Activated naive CD4-positive, alpha-beta T cell treated with anti-CD3 and anti-CD28 coated beads, Interleukin-2, amount 50 U/mL, for 16 hours (primary cell): ENCODE results near the gene CHMP5.
A peak's percentile ranks its signal among the peaks of the same experiment; 100 is the strongest.

ENCODE experiments used
- DNase-seq: peaks from one replicate; pipeline ENCODE4 v3.0.0-alpha.2; 2020

Gene CHMP5

DNA sequence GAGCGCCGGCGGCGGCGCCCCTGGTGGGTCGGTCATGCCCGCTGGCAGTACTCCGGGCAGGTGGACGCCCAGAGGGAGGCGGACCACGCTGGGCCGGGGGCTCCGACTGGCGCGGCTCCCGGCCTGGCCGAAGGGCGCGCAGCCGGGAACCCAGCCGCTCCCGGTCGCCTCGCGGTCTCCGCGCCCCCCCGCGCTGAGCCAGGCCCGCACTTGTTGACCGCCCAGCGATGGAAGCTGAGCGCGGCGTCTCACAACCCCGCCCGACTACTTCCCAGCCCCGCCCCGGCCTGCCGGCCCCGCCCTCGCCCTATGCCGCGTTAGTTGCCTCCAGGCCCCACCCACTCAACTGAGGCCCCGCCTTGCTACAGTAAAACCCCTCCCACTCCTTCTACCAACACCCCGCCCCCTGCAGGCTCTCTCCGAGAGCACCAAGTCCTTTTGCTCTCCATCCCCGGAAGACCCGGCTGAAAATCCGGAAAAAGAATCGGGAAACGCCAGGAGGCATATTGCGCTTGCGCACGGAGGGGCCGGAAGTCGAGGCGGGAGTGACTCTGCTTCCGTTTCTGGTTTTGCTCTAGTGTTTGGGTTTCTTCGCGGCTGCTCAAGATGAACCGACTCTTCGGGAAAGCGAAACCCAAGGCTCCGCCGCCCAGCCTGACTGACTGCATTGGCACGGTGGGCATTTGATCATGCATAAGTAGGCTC is at the start of gene CHMP5, which contains the start of gene BAG1:
CHMP5 (plus strand) TSS at position 577 of the 705 bp plus-strand sequence; CDS start at position 607, 30 bp downstream.
BAG1 (minus strand) TSS at position 236 of the 705 bp plus-strand sequence.
- peak; percentile 100 for DNase-seq

DNA sequence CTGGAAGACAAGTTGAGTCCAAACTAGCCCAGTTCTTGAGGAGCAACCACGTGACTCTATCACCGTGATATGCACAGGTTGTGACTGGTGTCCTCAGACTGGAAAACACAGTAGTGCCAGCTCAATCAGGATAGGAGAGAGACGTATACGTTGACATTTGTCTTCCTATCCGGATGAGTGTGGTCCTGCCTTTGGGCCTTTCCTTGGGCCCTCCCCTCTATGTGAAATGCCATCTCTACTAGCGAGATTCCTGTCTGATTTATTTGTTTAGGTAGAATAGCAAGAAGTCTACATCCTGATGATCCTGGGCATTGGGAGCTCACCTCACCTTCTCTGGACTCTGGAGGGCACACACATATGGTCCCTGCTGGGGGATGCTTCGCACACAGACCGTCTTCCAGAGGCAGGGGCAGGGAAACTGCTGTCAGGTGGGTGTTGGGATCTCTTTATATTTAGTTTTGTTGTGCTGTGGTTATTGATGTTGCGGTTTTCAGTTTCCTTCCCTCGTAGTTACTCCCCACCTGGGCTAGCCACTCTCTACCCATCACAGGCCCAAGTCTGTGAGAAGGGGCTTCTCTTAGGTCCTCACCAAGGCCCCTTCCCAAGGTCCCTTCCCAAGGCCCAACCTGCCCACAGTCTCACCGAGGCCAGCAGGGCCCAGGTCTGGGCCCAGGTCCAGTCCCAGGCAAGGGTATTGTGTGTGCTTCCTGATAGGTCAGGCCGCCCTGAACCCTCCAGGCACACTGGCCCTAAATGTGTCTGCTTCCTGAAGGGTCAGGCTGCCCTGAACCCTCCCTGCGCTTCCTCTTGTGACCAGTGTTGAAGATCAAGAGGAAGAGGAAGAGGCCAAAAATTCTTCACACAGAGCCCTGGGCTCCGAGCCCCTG is 43.9 kb upstream of the CHMP5 start:
- DNase-seq, result no peak

DNA sequence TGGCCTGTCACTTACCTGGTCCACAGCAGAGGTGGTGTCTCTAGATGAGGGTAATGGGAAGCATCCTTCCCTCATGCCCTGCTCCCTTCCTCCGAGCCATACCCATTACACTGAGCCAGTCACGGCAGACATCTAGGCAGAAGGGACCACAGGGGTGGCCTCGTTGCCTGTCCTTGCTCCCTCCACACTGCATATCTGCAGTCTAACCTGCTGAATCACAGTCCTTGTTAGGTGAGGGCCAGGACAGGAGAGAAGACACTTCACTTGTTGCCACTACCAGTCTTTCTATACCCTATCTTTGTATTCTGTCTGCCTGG is 43.3 kb upstream of the CHMP5 start:
- no peak for DNase-seq

DNA sequence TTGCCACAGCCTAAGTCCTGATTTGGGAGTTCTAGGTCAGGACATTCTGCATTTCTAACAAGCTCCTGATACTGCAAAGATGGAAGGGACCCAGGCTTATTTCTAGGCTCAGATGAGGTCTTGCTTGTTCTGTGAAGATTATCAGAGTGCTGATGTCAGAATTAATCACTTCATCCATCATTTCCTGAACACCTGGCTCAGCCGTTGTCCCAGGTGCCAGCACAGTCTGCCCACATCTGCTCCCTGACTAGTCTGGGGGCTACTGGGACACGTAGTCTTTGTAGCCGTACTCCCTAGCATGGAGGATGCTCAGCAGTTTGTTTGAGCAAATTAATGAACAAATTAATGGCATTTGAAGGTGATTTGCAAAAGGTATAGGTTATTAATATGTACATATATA is 42.8 kb upstream of the CHMP5 start:
- DNase-seq, result no peak

DNA sequence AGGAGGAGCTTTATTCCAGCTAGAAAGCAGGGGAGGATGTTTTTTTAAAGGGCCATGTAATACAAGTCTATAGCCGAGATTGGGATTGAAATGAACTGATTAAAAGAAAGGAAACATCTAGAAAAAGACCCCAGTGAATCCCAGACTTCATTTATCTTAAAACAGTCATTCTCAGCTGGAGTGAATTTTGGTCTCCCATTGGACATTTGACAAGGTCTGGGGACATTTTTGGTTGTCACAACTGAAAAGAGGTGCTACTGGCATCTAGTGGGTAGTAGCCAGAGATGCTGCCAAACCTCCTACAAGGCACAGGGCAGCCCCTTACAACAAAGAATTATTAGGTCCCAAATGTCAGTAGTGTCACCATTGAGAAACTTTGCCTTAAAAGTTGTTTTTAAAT is 41.2 kb upstream of the CHMP5 start:
- no peak for DNase-seq

DNA sequence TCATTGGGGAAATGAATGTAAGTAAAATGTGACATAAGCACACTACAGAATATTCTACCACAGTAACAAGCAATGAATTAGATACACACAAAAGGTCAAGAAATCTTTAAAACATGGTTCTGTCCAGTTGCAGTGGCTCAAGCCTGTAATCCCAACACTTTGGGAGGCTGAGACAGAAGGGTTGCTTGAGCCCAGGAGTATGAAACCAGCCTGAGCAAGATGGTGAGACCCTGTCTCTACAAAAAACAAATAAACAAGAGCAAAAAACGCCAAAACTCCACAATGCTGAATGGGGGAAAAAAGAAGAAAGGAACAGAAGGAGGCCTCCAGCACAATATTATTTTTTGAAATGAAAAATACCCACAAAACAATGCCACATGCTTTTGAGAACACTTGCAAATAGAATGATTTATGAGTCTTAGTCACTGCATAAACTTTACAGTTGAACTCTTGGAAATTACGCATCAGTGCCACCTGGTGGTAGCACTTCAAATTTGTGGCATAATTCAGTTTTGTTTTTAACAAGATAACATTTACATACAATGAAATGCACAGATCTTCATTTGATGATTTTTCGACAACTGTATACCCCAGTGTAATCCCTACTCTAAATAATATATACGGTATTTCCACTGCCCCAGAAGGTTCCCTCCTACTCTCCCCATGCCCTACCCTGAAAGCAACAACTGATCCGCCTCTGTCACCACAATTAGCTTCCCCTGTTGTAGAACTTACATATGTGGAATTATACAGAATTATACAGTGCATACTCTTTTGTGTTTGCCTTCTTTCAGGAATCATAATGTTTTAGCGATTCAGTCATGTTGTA is 39.3 kb upstream of the CHMP5 start:
- peak; percentile 69 for DNase-seq

DNA sequence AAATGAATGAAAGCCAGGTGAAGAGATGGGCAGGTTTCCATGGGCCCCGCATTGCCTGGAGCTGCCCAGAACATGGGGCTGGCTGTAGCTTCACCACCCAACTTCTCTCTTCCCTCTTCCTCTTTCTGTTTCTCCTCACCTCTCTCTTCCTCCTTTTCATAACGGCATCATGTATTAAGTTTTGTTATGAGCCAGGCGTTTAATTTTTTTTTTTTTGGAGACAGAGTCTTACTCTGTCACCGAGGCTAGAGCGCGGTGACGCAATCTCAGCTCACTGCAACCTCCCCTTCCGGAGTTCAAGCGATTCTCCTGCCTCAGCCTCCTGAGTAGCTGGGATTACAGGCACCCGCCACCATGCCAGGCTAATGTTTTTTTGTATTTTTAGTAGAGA is 37.8 kb upstream of the CHMP5 start:
- DNase-seq, result no peak

DNA sequence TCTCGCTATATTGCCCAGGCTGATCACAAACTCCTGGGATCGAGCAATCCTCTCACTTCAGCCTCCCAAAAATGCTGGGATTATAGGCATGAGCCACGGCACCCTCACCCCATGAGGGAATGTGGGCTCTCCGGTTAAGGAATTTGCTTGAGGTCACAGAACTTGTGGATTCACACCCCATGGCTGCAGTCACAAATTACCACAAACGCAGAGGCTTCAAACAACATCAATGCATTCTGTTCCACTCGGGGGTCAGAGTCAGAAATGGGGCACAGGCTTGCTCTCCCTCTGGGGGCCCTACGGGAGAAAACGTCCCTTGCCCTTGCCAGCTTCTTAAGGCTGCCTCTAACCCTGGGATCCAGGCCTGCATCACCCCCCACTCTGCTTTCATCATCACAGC is 37.1 kb upstream of the CHMP5 start:
- no peak for DNase-seq

DNA sequence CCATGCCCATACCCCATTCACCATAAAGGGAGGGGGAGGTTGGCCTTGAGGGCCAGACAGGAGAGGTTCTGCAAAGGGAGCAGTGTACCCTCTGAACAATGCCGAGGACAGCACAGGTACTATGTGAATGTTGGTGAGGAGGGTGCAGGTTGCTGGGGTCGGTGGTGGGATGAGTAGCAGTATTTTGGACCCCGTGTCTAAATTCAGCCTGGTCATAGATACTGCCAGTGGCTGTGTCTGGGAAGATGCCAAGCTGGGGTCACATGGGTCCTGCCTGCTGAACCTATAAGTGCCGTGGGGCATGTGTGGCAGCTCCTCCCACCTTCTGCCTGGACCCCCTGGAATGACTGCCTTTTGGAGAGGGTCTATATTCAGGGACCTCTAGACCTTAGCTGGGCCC is 36.2 kb upstream of the CHMP5 start:
- no peak for DNase-seq

DNA sequence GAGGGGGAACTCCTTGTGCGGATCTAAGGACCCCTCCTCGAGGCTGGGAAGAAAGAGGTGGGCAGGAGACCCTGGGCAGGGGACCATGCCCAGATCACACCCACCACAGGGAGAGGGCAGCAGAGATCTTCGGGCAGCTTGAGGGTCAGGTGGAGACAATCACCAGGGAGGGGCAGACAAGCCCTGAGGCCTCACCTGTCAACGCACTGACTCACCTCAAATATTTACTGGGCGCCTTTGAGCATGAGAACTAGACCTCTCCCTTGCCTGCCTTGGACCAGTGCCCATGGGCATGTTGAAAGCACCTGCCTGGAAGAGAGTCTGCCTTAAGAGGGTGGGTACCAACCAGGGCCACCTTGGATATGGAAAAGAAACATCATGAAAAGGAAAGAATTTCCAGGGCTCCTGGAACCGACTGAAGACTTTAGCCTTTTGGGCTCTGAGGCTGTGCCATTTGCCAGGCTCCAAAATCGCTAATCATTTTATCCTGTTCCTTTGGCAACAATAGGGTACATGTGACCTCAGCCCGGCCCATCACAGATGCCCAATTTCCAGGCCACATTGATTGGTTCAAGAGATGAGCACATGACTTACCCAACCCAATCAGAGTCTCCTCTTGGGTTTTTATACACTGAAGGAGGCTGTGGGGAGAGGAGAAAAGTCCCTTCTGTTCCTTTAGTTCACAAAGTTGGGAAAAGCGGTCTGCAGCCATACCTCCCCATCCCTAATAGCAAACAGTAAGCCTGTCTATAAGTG is 35.3 kb upstream of the CHMP5 start:
- no peak for DNase-seq

DNA sequence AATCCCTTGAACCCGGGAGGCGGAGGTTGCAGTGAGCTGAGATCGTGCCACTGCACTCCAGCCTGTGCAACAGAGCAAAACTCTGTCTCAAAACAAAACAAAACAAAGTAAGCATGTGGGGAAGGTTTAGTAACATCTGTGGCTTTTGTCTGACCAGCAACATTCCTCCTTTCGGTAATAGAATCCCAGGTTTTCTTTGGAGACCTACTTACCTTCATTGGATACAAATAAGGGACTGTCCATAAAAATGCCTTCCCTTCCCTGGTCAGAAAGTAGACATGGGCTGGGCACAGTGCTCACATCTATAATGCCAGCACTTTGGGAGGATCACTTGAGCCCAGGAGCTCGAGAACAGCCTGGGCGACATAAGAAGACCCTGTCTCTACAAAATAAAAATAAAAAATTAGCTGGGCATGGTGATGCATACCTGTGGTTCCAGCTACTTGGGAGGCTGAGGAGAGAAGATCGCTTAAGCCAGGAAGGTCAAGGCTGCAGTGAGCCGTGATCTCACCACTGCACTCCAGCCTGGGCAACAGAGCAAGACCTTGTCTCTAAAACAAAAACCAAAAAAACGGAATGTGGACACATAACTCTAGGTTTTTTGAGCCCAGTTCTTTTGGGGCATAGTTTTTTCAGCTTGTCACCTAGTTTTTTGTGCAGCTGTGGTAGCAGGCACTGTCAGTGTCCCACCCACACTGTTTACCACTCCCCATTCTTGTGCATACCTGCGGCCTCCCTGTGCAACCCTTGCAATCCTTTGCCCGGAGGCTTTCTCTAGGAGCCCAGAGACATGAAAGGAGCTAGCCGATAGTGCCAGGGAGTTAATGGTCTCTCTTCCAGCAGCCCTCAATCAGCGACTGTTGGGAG is 33.9 kb upstream of the CHMP5 start:
- DNase-seq, result no peak

DNA sequence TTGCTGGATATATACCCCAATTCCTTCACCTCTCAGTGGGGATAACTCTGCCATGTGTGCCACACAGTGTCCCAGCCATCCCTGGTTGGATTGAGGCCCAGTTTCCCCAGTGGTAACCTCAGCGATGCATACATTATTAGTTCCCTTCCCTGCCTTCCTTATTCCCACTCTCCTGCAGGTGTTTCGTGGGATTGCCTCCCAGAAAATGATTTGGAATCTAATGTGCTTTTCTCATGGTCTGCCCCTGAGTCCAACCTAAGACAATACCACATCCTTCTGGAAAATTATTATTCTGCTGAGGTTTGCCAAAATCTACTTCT is 33.3 kb upstream of the CHMP5 start:
- DNase-seq, result no peak

DNA sequence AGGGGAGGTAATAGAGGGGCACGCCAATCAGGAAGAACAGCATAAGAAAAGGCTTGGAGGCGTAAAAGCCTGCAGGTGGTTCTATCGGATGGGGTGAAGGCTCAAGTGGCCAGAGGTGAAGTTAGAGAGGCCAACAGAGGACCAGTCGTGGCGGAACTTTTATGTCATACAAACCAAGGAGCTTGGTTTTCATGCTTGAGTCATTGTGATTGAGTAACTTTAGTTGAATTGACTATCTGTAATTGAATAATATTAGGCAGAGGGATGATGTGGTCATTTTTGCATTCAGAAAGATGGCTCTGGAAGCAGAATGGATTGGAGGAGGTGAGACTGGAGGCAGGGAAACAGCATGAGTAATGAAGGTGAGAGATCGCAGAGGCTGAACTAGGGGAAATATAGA is 32.0 kb upstream of the CHMP5 start:
- no peak for DNase-seq

DNA sequence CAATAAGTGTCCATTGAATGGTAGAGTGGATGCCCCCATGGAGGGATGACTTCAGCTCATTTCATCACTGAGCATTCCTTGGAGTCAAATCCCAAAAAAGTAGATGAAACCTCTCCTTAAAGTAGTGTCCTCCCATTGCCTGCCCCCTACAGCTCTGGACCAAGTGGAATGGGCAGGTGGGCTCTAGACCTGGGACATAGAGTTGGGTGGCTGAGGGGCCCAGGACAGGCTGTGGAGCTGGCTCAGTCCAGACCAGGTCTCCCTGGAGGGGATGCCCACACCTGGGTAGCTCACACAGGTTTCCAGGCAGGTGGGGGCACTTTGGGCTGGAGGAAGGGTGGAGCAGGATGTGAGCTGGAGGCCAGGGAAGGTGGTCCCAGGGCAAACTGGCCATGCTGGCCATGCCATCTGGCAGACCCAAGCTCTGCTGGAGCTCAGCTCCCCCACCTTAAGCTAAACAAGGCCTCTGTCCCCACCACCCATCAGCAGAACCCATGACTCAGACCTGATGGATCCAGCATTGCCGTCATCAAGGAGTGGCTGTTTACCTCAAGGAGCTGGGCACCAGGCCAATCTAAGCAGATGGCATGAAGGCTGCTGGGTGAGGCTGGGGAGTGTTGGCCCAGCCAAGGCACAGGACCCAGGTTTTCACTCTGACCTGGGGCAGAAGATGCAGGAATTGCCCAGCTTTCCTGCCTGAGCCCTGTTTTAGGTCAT is 31.1 kb upstream of the CHMP5 start:
- DNase-seq, result no peak

DNA sequence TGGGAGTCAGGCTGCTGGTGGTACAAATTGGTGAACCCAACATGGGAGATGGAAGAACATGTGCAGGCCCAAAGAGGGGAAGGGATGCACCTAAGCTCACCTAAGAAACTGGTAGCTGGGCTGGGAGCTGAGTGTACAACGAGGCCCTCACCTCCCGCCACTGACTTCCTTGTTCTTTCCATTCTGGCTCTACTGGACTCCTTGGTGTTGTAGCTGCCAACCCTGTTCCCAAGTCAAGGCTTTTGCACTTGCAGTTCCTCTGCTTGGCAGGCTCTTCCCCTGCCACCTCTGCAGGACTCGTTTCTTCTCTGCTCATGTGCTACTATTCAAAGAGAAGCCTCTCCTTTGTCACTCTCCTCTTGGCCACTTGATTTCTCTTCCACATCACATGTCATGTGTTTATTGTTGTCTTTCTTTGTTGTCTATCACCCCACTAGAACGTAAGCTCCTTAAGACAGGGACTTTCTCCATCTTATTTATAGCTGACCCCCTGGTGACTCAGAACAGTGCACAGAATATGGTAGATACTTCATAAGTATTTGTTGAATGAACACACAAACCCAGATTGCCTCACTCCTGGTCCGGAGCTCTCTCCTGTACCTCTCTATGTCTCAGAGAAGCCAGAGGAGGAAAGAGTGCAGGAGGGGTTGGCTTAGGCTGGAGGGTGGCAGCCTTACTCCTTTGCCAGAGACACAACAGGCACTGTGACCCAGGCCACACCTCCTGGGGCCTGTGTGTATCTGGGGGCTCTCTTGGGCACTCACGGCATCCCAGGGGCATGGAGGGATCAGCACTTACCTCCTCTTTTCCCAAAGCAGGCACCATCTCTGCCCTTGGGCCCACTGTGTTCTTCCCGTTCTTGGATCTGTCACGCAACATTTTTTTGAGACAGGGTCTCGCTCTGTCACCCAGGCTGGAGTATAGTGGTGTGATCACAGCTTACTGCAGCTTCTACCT is 30.1 kb upstream of the CHMP5 start:
- DNase-seq, result no peak

DNA sequence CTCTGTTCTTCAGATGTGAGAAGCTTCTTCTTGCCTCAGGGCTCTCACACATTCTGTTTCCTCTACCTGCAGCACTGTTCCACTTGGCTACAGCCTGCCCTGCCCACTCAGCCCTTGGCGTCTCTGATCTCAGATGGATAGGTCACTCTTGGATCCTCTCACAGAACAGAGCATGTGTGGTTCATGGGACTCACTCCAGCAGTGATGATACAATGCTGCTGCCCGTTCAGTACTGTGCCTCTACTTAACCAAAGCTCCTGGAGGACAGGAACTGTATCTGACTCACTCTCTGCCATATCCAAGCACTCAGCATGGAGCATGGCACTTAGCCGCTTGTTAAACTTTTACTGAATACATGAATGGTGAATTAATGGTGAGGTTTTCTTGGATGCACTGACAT is 28.3 kb upstream of the CHMP5 start:
- no peak for DNase-seq

DNA sequence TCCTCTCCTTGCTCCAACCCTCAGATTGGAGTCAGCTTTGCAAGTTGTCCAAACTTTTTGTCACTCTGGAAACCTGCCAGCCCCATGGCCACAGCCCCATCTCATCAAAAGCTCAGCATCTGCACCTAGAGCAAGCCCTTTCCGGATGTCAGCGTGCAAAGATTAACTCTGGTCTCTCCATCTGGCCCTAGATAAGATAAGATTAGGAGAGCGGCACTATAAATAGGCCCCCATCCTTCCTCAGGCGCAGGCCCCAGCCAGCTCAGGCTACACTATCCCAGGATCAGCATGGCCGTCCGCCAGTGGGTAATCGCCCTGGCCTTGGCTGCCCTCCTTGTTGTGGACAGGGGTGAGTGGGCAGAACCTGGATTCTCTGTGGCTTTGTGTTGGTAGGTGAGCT is 24.9 kb upstream of the CHMP5 start, which contains the start of gene SPINK4:
SPINK4 (plus strand) TSS at position 247 of the 400 bp plus-strand sequence; CDS start at position 289, 42 bp downstream.
- DNase-seq, result no peak

DNA sequence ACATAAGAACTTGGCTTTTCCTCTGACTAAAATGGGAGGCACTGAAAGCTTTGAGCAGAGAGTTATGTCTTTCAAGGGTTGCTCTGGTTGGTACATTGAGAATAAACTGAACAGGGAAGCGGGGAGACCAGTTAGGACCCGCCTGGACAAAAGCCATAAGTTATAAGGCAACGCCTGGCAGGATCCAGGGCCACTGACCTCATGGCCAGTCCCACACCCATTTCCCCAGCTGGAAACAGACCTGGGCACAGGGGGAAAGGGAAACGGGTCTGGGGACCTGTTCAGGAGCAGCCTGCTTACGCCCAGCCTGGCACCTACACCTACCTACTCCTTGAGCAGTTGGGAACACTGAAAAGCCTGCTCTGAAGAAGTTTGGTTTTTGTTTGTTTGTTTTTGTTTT is 23.6 kb upstream of the CHMP5 start:
- DNase-seq, result no peak

DNA sequence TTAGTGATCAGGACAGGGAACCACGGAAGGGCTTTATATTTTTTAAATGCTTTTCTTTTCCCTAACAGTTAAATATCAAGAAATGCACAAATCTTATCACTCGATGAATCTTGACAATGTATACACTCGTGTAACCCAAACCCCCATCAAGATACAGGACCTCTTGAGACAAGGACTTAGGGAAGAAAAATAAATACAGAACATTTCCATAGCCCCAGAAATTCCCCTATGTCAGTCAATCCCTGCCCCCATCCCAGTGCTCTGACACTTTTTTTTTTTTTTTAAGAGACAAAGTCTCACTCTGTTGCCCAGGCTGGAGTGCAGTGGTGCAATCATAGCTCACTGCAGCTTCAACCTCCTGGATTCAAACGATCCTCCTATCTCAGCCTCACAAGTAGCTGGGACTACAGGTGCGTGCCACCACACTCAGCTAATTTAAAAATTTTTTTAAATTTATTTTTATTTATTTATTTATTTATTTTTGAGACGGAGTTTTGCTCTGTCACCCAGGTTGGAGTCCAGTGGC is 22.2 kb upstream of the CHMP5 start:
- DNase-seq, result no peak
